ENCODE results near the gene TCERG1L.
"Not testable (repeated sequence)": the region's sequence is repeated elsewhere in the genome, so short reads cannot be mapped to it uniquely, and the experiment has no call there.

The TCERG1L gene

DNA sequence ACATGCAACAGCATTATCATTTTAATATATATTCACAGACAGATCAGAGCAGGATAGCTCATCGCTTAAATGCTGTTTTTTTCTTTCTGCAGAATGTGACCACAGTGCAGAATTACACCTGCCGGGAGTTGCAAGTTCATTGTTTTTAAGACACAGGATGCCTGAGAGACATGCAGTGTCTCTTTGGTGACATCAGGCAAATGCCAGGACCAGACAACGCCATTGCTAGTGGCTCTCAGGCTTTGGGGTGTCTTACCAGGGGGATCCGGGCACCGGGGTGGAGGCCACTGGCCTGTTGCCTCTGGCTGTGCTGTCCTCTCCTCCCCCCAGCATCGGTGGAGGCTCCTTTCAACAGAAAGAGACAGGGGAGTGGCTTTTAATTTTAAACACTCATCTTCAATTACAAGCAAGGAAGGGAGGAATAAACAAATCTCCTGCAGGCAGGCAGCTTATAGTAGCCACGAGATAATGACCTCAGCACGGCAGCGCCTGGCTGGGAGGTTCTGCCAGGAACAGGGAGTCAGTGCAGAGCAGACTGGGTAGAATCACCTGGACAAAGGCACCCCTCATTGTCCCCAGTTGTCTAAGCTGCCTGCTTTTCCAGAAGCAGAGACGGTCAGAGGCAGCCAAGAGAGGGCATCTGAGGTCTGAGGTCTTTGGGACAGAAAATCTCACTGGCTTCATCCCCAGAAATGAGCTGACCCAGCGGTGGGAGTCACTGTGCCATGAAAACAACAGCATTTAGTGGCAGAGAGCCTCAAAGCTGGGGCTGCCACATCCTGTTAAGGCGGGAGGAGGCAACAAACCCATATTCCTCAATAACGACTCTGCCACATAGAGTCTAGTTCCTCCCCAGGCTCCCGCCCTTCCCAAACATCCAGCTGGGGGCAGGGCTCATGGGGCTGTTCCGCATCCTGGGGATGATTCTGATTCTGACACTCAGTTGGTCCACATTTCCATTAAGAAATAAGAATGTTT is 148.4 kb downstream of the TCERG1L start:
- DNase-seq (ENCODE audit: low read depth), result no peak

DNA sequence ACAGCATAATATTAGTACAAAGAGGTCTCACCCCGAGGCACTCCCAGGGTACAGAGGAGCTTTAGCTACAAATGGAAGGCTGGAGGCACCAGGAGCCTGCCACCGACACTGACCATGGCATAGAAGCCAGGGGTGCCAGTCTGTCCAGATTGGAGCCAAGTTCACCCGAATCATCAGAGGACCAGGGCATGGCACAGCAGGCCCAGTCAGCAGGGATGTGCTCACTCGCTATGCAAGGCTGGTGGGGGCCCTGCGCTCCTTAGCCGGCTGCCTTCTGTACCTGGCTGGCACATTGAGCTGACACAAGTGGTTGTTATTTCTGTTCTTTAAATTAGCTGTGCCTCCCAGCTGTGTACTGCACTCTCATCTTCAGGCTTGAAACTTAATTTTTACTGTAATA is 149.3 kb downstream of the TCERG1L start:
- DNase-seq (ENCODE audit: low read depth), result no peak

DNA sequence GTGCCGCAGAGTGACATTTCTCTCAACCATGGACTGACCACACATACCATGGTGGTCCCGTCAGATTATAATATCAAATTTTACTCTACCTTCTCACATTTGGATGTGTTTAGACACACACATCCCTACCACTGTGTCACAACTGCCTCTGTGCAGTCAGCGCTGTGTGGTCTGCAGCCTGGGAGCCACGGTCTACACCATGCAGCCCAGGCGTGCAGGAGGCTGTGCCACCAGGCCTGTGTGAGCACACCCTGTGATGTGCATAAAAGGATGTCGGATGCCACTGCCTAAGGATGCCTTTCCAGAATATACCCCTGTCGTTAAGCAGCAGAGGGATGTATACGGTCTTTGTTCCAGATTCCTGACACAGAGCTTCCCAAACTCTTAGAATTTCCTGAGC is 150.4 kb downstream of the TCERG1L start:
- no peak for DNase-seq (ENCODE audit: low read depth)

DNA sequence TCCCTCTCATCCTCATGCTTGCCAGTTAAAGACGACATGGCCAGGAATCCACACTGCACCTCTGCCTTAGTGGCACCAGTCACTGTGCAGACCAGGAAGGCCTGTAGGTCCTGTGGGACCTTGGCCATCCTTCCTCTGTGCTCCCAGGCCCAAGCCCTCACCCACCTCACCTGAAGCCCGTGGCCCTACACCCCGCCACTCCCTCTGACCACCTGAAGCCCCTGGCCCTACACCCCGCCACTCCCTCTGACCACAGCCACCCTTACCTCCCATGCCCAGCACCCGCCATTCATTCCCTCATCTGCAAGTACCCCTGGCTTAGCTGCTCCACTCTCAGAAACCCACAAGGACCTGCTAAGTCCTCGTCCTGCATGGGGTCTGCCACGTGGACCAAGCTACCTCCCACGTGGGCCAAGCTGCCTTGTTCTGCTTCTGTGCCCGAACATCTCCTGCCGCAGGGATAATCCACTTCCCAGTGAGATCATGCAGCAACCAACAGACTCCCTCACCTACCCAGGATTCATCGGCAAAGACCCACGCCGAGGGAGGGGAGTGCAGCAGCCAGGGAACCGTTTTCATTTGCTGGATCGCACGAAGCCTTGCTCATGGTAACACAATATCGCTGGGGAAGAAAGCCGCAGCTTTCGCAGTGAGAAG is 151.2 kb downstream of the TCERG1L start:
- no peak for DNase-seq (ENCODE audit: low read depth)

DNA sequence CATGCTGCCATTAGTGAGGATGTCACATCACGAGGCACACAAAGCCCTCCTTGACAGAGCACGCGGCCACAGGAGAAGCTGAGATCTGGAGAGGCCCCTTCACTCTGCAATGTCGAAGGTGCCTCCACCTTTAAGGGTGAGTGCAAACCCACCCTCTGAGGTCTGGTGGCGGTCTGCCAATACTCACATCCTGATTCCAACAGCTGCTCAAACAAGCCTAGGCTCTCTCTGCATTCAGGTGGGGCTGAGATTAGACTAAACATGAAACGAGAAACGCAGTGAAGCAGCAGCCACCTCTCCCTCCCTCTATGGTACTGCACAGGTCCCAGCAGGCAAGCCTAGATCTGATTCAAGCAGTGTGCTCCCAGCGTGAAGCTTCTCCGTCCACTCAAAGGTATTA is 151.8 kb downstream of the TCERG1L start:
- DNase-seq (ENCODE audit: low read depth), result no peak

DNA sequence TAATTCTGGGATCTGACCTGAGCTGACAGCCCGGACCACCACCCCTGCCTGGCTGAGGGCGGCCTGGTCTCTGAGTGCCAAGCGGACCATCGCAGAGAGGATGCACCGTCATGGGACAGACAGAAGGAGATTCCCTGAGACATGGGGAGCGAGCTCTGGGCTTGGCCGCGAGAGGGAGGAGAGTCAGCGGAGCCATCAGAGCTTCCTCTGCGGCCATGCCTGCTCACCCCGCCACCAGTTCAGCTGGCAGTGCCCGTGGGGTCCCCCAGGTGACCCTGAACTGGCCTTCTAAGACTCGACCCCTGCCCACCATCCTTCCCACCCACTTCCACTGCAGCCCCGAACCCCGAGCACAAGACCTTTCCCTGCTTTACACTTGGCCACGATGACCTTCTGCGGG is 152.8 kb downstream of the TCERG1L start:
- DNase-seq (ENCODE audit: low read depth), result no peak

GRCh38 chr10:131157899-131158298 is 153.6 kb downstream of the TCERG1L start:
- DNase-seq (ENCODE audit: low read depth), result no peak

DNA sequence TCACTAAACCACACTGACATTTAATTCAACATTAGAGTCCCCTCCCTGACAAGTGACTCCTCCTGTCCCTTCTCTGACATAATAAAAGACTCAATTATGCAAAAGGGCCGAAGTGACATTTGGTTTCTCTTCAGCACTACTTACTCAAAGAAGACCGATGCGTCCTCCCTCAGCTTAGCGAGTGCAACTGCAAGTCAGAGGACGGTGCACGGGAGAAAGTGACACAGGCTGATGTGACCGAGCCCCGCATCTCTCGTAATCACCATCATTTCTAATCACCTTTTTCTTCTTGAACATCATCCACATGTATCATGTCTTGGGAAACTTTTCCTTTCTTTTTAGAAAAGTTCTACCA is 155.7 kb downstream of the TCERG1L start:
- DNase-seq (ENCODE audit: low read depth), result no peak

- DNase-seq (ENCODE audit: low read depth), result no peak
Measured at GRCh38 chr10:131155218-131155875, 156.2 kb downstream of the TCERG1L start.

DNA sequence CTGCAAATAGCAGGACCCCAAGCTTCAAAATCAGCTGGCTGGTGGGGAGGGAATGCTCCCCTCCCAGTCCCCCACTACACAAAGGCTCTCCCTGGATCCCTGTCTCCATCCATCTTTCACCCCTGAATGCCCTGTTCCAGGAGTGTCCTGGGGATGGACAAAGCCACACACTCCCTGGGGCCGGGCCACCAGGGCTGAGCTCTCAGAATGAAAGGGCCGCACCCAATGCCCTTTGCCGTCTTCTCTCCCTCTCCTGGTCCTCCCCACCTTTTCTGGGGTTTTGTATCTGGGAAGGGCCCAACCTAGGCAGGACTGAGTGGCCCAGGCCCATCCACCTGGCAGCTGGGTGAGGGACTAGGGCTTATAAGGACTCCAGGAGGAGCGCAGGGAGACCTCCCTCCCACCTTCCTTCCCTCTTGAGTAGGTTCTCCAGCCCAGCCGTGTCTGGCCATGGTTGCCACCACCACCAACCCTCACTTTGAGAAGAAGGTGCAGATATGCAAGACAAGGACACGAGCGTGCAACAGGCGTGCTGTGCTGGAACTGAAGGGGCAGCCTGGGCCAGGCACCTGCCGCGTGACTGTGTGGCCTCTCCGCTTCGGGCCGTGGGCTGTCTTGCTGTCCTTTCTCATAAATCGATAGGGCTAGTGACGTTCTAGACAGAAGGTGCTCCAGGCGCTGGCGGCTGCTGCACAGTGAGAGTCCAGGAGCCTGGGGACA is 157.1 kb downstream of the TCERG1L start:
- no peak for DNase-seq (ENCODE audit: low read depth)

GRCh38 chr10:131152456-131152855 is 159.1 kb downstream of the TCERG1L start:
- DNase-seq (ENCODE audit: low read depth), result not testable (repeated sequence)

DNA sequence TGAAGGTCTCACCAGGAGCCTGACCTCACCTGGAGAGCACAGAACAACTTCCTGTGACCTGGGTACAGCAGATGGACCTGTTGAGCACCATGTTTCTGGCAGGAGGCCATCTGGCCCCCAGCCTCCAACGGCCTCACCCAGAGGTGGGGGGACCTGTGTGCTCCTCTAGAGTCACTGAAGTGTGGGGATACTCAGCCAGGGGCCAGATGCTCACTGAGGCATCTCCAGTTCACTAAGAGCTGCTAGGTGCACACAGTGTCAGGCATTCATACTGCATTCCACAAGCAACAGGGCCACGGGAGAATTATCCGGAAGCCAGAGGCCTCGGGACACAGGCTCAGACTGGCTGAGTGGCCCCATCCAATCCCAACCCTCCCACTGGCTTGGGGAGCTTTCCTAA is 161.4 kb downstream of the TCERG1L start:
- no peak for DNase-seq (ENCODE audit: low read depth)

DNA sequence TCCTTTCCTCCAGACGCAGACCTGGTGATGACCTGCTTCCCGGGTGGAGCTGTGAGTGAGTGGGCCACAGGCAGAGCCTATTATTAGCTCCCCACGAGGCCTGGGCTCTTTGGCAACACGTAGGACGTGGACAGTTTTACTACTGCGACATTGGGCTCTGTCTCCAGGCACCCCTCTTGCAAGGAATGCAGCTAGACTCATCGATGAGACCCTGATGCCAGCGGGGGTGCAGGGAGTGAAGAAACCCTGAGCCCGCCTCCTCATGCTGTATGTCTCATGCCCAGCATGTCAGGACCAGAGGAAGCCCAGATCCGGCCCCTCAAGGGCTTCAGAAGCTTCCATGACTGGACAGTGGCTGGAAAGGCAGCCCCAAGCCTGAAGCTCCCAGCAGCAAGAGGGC is 161.9 kb downstream of the TCERG1L start:
- no peak for DNase-seq (ENCODE audit: low read depth)

DNA sequence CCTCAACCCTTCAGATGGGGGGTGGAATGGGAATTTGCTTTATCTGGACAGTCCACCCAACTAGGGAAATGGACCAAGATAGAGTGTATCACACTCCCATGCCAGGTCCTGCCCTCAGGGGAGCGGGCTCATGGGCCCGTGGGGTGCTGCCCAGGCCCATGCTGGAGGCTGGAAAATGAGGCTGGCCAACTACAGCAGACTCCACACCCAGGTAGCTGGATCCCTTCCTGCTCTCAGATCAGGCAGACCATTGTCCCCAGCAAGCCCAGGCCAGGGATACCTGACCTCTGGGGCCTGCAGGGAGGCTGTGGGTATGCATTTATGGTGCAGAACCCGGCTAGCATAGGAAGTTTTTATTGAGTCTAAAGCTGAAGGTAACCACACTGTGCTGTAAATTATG is 162.4 kb downstream of the TCERG1L start:
- DNase-seq (ENCODE audit: low read depth), result no peak

DNA sequence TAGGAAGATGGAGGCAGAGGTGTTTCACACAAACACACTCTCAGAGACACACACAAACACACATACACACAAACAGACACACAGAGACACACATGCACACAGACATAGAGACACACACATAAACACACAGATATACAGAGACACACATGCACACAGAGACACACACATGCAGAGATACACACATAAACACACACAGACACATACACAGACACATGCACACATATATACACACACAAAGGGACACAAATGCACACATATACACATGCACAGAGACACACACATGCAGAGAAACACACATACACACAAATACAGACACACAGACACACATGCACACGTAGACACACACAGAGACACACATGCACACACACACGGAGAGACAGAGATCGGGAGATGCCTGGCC is 163.3 kb downstream of the TCERG1L start:
- DNase-seq (ENCODE audit: low read depth), result no peak

GRCh38 chr10:131147301-131147975 is 164.1 kb downstream of the TCERG1L start:
- DNase-seq (ENCODE audit: low read depth), result no peak

DNA sequence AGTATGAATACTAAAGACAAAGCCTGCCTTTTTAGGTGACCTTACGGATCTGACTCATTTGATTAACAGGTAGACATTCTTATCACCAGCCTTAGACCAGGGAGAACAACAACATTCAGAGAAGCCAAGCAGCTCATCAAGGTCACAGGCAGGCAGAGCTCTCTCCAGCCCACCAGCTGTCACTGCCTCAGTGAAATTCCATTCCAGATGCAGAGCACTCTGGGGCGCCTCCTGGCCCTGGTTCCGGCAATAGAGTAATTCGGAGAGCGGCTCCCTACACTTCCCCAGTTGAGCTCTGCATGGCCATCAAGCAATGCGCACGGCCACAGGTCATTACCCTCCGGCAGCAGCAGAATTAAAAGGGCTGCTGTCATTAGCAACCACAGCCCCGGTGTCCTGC is 164.7 kb downstream of the TCERG1L start:
- DNase-seq (ENCODE audit: low read depth), result no peak

DNA sequence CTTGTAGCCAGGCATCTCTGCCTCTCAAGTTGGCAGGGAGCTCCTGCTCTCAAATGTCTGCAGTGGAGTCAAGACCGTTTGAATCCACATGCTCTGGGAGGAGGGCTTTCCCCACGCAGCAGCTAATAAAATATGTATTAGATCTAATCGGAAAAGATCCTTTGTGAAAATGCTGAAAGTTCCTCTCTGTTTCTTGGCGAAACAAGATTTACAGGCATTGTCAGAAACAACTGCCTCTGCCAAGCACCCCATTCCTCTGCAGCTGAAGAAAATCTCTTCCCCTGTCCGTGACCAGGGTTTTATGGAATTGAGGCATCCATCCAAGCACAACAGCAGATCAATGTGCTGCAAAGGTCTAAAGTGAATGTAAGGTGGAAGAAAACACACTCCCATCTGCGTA is 165.8 kb downstream of the TCERG1L start:
- DNase-seq (ENCODE audit: low read depth), result no peak

- DNase-seq (ENCODE audit: low read depth), result no peak
Measured at GRCh38 chr10:131144711-131145375, 166.7 kb downstream of the TCERG1L start.

- no peak for DNase-seq (ENCODE audit: low read depth)
Measured at GRCh38 chr10:131144196-131144595, 167.3 kb downstream of the TCERG1L start.
